ENCODE data around the gene SMIM17. TPM values are rescaled to one million over a fixed set of nuclear protein-coding genes. Genes with fewer than 3 reads are reported as not detected.

SMIM17 gene
- total and polyA plus RNA-seq, 7 donors = 0.10 to 0.21 TPM; not detected in 5

DNA sequence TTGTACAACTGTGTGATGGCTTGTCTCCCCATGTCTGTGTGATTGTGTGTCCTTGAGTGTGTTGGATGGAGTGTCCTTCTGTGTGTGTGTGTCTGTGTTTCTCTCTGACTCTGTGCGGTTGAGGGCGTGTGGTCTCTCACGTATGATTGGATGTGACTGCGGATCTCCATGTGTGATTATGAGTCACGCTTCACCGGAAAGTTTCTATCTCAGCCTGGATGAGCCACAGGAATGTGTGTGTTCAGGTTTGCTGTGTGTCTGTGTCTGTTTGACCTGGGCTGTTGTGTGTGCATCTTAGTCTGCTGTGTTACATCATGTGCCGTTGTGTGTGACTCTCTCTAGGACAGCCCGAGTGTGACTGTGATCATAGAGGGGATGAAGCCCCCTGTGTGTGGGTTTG, 44.1 kb downstream of the SMIM17 start:
- WGBS, 3 donors = 52 to 62% (median 60%) methylated on average over 8 of the region's 8 CpGs
- Histone ChIP-seq H3K36me3 (ENCODE audit: insufficient read depth in 1 of 2, low read depth in 1 of 2) (no peaks in the 10 kb centered on the region), H3K4me1 (no peaks in the 10 kb centered on the region), H3K27ac (no peak overlapping the region), H3K9me3 (no peaks in the 10 kb centered on the region), H3K27me3 (ENCODE audit: insufficient read depth in 3 of 3, low read length in 2 of 3) (no peaks in the 10 kb centered on the region), H3K4me3 (no peak overlapping the region)
- ATAC-seq (no peak), DNase-seq (no peak)
- intact Hi-C loops (cut with DNase I) = no loop called here
- TF ChIP-seq, protein P1, sequence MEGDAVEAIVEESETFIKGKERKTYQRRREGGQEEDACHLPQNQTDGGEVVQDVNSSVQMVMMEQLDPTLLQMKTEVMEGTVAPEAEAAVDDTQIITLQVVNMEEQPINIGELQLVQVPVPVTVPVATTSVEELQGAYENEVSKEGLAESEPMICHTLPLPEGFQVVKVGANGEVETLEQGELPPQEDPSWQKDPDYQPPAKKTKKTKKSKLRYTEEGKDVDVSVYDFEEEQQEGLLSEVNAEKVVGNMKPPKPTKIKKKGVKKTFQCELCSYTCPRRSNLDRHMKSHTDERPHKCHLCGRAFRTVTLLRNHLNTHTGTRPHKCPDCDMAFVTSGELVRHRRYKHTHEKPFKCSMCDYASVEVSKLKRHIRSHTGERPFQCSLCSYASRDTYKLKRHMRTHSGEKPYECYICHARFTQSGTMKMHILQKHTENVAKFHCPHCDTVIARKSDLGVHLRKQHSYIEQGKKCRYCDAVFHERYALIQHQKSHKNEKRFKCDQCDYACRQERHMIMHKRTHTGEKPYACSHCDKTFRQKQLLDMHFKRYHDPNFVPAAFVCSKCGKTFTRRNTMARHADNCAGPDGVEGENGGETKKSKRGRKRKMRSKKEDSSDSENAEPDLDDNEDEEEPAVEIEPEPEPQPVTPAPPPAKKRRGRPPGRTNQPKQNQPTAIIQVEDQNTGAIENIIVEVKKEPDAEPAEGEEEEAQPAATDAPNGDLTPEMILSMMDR (IDR thresholded peaks at IDR 0.05) = no peak

DNA sequence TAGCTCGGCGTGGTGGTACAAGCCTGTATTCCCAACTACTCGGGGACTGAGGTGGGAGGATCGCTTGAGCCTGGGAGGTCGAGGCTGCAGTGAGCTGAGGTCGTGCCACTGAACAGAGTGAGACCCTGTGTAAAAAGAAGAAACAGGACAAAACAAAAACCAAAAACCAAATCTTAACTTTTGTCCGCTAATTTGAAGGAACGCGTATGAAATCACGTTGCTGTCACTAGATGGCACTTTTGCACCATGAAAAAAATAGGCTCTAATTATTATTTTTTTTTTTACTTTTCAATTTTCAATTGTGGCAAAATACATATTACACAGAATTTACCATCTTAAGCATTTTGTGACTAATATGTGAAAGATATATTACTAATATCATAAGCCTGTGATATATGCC, 46.2 kb downstream of the SMIM17 start:
- no peaks in the 10 kb centered on the region for H3K9me3 ChIP-seq
- no peak for ATAC-seq
- H3K4me3 ChIP-seq = no peak overlapping the region
- intact Hi-C loops (cut with DNase I) = no loop called here
- no peak for DNase-seq
- H3K27me3 ChIP-seq (ENCODE audit: insufficient read depth in 3 of 3, low read length in 2 of 3) = no peaks in the 10 kb centered on the region
- H3K27ac ChIP-seq = no peak overlapping the region
- TF ChIP-seq, protein P1 (IDR thresholded peaks at IDR 0.05) = no peak
- H3K36me3 ChIP-seq (ENCODE audit: insufficient read depth in 1 of 2, low read depth in 1 of 2) = no peaks in the 10 kb centered on the region
- no peaks in the 10 kb centered on the region for H3K4me1 ChIP-seq
- WGBS, 3 donors = 67 to 80% (median 71%) methylated on average over 10 of the region's 10 CpGs

DNA sequence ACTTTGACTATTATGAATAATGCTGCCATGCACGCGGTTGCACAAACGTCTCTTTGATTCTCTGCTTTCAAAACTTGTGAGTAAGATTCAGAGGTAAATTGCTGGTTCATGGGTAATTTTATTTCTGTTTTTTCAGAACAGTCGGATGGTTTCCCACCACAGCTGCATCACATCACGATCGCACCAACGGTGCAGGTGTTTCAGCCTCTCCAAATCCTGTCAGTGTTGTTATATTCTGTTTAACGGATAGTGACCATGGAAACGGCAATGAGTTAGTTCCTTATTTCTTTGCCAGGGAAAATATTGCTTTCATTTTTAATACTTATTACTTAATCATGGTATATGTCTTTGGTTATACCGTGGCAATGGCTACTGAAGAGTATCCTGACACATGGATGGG, 47.7 kb downstream of the SMIM17 start:
- TF ChIP-seq, protein P1 (IDR thresholded peaks at IDR 0.05) = no peak
- Histone ChIP-seq H3K27me3 (ENCODE audit: insufficient read depth in 3 of 3, low read length in 2 of 3) (no peaks in the 10 kb centered on the region), H3K4me1 (no peaks in the 10 kb centered on the region), H3K4me3 (no peak overlapping the region), H3K27ac (no peak overlapping the region), H3K36me3 (ENCODE audit: insufficient read depth in 1 of 2, low read depth in 1 of 2) (no peaks in the 10 kb centered on the region), H3K9me3 (no peaks in the 10 kb centered on the region)
- DNase-seq (no peak), ATAC-seq (no peak)
- 67 to 73% (median 70%) methylated on average over 10 of the region's 10 CpGs for WGBS, 3 donors
- intact Hi-C loops (cut with DNase I) = no loop called here

DNA sequence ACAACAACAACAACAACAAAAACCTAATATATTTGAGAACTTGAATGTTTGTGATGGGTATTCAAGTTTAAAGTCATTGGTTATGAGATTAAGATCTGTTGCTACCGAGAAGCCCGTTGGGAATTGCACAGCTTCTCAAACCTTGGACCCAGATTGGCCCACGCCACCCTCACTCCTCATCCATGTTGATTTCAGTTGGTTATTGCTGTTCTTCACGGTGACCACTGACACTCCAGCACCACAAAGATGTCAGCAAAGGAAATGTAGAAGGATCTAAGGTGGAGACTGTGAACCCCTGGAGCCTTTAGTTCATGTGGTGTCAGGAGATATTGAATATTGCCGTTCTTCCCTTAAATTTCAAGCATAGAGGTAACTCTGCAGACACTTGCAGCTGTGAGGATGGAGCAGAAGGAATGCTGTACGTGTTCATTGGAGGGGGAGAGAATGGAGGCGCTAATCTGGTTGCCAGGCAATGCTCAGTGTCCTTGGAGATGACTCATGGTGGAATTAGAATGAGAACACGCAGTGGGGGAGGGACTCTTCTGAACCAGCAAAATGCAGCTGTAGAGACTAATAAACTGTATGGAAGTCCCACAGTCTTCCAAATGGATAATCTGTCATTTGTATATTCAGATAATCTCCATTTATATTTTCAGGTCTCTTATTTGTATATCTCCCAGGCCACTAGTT, 49.4 kb downstream of the SMIM17 start:
- Histone ChIP-seq H3K36me3 (ENCODE audit: insufficient read depth in 1 of 2, low read depth in 1 of 2) (no peaks in the 10 kb centered on the region), H3K9me3 (no peaks in the 10 kb centered on the region), H3K4me3 (no peak overlapping the region), H3K27me3 (ENCODE audit: insufficient read depth in 3 of 3, low read length in 2 of 3) (no peaks in the 10 kb centered on the region), H3K27ac (no peak overlapping the region), H3K4me1 (no peaks in the 10 kb centered on the region)
- intact Hi-C loops (cut with DNase I) = no loop called here
- WGBS, 3 donors = 58 to 64% (median 62%) methylated on average over 8 of the region's 8 CpGs
- TF ChIP-seq, protein P1 (IDR thresholded peaks at IDR 0.05) = no peak
- no peak for DNase-seq
- ATAC-seq = no peak

DNA sequence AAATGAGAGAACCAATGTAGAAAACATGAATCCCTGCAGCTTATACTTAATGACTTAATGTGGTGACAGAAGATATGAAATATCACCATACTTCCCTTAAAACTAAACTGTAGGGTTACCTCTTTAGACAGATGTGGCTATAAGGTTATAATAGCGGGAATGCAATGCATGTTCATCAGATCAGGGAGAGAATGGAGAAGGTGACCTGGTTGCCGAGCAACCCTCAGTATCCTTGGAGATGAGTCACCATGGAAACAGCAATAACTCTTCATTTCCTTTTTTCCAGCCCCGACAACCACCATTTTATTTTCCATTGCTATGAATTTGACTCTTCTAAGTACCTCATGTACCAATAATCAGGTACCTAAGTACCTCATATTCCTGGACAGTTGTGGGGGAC, 56.6 kb downstream of the SMIM17 start:
- Histone ChIP-seq H3K9me3 (peaks cover 10% of the 10 kb centered on the region), H3K36me3 (ENCODE audit: insufficient read depth in 1 of 2, low read depth in 1 of 2) (no peaks in the 10 kb centered on the region), H3K4me3 (no peak overlapping the region), H3K27ac (no peak overlapping the region), H3K4me1 (no peaks in the 10 kb centered on the region), H3K27me3 (ENCODE audit: insufficient read depth in 3 of 3, low read length in 2 of 3) (no peaks in the 10 kb centered on the region)
- WGBS, 3 donors = 61 to 75% (median 67%) methylated on average over 3 of the region's 3 CpGs
- DNase-seq (no peak), ATAC-seq (no peak)
- intact Hi-C loops (cut with DNase I) = no loop called here
- TF ChIP-seq, protein P1 (IDR thresholded peaks at IDR 0.05) = no peak
